A549 (cell line): ENCODE data around the gene ARID5B.
"Not testable (repeated sequence)": the region's sequence is repeated elsewhere in the genome, so short reads cannot be mapped to it uniquely, and the experiment has no call there.

Experiments
- CHD2 ChIP-seq: fragments of 150-350 bp; IDR thresholded peaks from 2 replicates; pipeline ENCODE4 v1.6.1; 2014; ENCODE audit warnings: low read length; ENCODE audit not compliant: partially characterized antibody
- EP300 ChIP-seq, 2 experiments: fragments of >200 bp; sonication (Bioruptor Twin); formaldehyde crosslinking; IDR thresholded peaks; 2 replicates in 1 of 2; 3 replicates in 1 of 2; pipeline ENCODE4 v1.6.1; 2016 to 2017
- HDAC2 ChIP-seq: fragments of 200-600 bp; sonication (generic); IDR thresholded peaks from 2 replicates; pipeline ENCODE4 v1.6.1; 2016
- POLR2A ChIP-seq: IDR thresholded peaks from 2 replicates; pipeline ENCODE4 v1.6.1; 2012; ENCODE audit warnings: mild to moderate bottlenecking, low read length
- TF ChIP-seq, protein P1 (sequence below): fragments of >200 bp; sonication (Bioruptor Twin); formaldehyde crosslinking; IDR thresholded peaks from 3 replicates; pipeline ENCODE4 v1.5.1; 2016
- TF ChIP-seq, protein P2 (sequence below): fragments of >200 bp; sonication (Bioruptor Twin); formaldehyde crosslinking; IDR thresholded peaks from 3 replicates; pipeline ENCODE4 v1.6.1; 2016

DNA sequence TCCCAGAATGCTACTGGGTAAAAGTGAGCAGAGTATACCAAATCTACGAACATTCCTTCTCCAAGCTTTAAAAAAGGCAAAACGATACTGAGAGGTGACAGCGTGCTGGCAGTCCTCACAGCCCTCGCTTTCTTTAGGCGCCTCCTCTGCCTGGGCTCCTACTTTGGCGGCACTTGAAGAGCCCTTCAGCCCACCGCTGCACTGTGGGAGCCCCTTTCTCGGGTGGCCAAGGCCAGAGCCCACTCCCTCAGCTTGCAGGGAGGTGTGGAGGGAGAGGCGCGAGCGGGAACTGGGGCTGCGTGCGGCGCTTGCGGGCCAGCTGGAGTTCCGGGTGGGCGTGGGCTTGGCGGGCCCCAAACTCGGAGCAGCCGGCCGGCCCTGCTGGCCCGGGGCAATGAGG, 34.1 kb upstream of the ARID5B start:
- not testable (repeated sequence) for TF ChIP-seq EP300 (IDR thresholded peaks at IDR 0.05); HDAC2; POLR2A; CHD2
- TF ChIP-seq, protein P1, sequence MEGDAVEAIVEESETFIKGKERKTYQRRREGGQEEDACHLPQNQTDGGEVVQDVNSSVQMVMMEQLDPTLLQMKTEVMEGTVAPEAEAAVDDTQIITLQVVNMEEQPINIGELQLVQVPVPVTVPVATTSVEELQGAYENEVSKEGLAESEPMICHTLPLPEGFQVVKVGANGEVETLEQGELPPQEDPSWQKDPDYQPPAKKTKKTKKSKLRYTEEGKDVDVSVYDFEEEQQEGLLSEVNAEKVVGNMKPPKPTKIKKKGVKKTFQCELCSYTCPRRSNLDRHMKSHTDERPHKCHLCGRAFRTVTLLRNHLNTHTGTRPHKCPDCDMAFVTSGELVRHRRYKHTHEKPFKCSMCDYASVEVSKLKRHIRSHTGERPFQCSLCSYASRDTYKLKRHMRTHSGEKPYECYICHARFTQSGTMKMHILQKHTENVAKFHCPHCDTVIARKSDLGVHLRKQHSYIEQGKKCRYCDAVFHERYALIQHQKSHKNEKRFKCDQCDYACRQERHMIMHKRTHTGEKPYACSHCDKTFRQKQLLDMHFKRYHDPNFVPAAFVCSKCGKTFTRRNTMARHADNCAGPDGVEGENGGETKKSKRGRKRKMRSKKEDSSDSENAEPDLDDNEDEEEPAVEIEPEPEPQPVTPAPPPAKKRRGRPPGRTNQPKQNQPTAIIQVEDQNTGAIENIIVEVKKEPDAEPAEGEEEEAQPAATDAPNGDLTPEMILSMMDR, result not testable (repeated sequence)
- TF ChIP-seq, protein P2, sequence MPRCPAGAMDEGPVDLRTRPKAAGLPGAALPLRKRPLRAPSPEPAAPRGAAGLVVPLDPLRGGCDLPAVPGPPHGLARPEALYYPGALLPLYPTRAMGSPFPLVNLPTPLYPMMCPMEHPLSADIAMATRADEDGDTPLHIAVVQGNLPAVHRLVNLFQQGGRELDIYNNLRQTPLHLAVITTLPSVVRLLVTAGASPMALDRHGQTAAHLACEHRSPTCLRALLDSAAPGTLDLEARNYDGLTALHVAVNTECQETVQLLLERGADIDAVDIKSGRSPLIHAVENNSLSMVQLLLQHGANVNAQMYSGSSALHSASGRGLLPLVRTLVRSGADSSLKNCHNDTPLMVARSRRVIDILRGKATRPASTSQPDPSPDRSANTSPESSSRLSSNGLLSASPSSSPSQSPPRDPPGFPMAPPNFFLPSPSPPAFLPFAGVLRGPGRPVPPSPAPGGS, result not testable (repeated sequence)
